PFSK-1 (cell line): ENCODE measurements around the gene SMAD3.

ENCODE experiments used
- FOXP2 ChIP-seq: optimal IDR thresholded peaks from 2 replicates; pipeline ENCODE3; 2011; ENCODE audit warnings: borderline replicate concordance, control low read depth, inconsistent platforms; ENCODE audit not compliant: insufficient read depth; ENCODE audit errors: extremely low read length, extremely low read depth
- POLR2AphosphoS5 ChIP-seq: IDR thresholded peaks from 2 replicates; pipeline ENCODE4 v1.6.1; 2012; ENCODE audit warnings: low read depth, mild to moderate bottlenecking, control low read depth, low read length, moderate library complexity
- REST ChIP-seq, 2 experiments: IDR thresholded peaks; 2 replicates each; pipeline versions ENCODE4 v1.6.1 to v1.8.0; 2011 to 2012; ENCODE audit warnings: low read depth in 2 of 2, low read length in 2 of 2, control low read depth in 1 of 2, inconsistent platforms in 1 of 2, mild to moderate bottlenecking in 1 of 2, moderate library complexity in 1 of 2; ENCODE audit not compliant: insufficient read depth in 1 of 2
- SIN3A ChIP-seq: IDR thresholded peaks from 2 replicates; pipeline ENCODE4 v1.6.1; 2012; ENCODE audit warnings: mild to moderate bottlenecking, low read length, moderate library complexity, borderline replicate concordance; ENCODE audit not compliant: insufficient read depth
- TAF1 ChIP-seq: IDR thresholded peaks from 2 replicates; pipeline ENCODE4 v1.6.1; 2012; ENCODE audit warnings: low read length, control low read depth, borderline replicate concordance; ENCODE audit not compliant: insufficient read depth

Gene SMAD3

DNA sequence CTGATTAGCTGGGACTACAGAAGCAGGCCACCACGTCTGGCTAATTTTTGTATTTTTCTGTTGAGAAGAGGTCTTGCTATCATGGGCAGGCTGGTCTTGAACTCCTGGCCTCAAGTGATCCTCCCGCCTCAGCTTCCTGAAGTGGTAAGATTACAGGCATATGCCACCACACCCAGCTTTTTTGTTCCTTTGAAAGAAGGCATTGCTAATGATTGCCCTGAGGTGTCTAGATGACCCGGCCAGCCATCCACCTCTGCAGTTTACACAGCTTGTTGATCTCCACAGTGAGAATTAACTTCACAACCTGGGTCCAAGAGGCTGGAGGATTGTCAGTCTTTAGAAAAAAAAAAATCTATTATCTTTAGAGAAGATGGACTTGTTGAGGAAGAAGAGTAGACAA, 58.7 kb downstream of the SMAD3 start:
- TF ChIP-seq REST (IDR thresholded peaks at IDR 0.05; ENCODE audit: insufficient read depth in 1 of 2, low read depth in 2 of 2, low read length in 2 of 2): no peak
- TF ChIP-seq POLR2AphosphoS5: no peak
- TF ChIP-seq SIN3A: no peak
- TF ChIP-seq TAF1: no peak
- no peak for TF ChIP-seq FOXP2

DNA sequence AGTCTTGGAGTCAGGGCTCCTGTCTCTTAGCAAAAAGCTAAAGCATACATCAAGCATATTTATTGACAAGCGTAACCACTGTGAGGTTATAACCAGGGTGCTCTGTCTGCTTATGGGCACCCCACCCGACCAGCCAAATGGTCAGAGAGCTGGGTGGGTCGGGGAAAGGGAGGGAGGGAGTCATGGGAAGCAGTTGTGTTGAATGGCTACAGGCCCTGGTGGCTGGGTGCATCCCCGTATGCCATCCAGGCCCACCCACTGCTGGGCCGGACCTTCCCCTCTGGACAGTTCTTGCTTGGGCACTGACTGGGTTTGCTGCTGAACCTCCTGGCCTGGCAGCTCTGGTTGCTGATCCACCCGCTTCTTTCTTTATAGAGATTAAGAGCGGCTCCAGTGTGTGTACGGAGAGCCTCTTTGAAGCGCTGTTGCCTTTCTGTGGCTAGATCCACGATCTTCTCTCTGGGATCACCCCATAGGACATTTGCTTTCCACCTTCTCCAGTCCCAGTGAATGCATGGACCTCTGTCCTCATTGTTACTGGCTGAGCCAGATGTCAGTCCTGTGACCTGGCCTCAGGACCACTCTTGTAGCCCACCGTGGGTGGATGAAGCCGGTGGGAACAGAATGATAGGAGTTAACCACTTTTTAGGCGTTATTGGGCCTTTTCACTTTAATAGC, 59.6 kb downstream of the SMAD3 start:
- TF ChIP-seq FOXP2: no peak
- no peak for TF ChIP-seq POLR2AphosphoS5
- no peak for TF ChIP-seq TAF1
- no peak for TF ChIP-seq REST (IDR thresholded peaks at IDR 0.05; ENCODE audit: insufficient read depth in 1 of 2, low read depth in 2 of 2, low read length in 2 of 2)

DNA sequence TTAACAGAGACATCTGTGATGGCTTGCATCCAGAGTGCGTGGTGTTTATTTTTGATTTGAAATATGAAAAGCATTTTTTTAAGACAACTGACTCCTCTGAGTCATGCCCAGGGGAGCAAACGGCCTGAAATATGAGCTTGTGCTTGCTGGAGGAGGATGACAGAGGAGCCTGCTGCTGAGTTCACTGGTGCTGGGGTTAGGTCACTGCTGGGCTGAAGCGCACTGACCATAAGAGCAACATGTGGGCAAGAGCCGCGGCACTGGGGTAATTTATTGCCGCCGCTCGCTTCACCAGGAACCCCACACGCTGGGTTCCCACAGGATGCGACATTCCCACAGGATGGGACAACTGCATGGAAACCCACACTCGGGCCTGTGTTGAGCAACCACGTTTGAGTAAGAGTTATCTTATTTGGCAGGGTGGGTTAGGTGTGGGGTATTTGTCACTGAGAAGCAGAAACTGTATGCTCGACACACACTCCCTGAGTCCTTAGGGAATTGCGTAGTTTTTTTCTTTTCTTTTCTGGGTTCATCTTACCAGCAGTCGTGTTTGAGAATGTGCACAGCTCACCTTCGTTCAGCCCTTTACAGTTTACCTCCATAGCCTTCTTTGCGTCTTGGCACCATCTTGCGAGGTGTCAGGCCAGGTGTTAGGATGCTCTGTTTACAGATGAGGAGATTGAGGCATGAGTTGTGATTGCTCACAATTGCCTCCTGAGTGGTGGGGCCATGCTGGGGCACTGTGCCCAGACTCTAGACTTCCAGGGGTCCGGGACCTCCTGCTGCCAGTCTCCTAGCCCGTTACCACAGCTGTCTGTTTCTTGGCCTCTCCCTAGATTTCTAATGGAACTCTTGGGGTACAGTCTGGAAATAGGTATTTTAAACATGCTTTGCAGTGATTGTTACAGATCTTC, 60.4 kb downstream of the SMAD3 start:
- TF ChIP-seq SIN3A (peak; percentile 74; the same call in 1 of the 2 replicates), FOXP2 (peak; percentile 75), TAF1 (peak; percentile 70; the same call in 1 of the 2 replicates), POLR2AphosphoS5 (no peak), REST (IDR thresholded peaks at IDR 0.05; ENCODE audit: insufficient read depth in 1 of 2, low read depth in 2 of 2, low read length in 2 of 2) (0 out of 4 replicates have a peak, but pooled peaks have one; percentile 14 to 18)

GRCh38 chr15:67126551-67127330, 61.3 kb downstream of the SMAD3 start:
- TF ChIP-seq REST (IDR thresholded peaks at IDR 0.05; ENCODE audit: insufficient read depth in 1 of 2, low read depth in 2 of 2, low read length in 2 of 2) (no peak), SIN3A (no peak), FOXP2 (no peak), TAF1 (no peak), POLR2AphosphoS5 (no peak)
